Measurements from ENCODE around the gene OR52A1. TPM values are rescaled to one million over a fixed set of nuclear protein-coding genes. Genes with fewer than 3 reads are reported as not detected.

Gene OR52A1
- total and polyA plus RNA-seq, 9 of the 15 experiments (the other 6 are each of a cell fraction or from before 2014, with no cell fraction given): under 0.01 to 0.33 (median 0.13) TPM; not detected in 3

- TF ChIP-seq ZKSCAN3 (CRISPR knock-in tag; IDR thresholded peaks at IDR 0.05): no peak
- TF ChIP-seq FOS (IDR thresholded peaks at IDR 0.05; ENCODE audit: extremely low read depth, insufficient read length): no peak
- TF ChIP-seq U2AF2 (optimal IDR thresholded peaks at IDR 0.05; ENCODE audit: low read depth, low read length): no peak
- TF ChIP-seq ZNF75A (CRISPR knock-in tag; IDR thresholded peaks at IDR 0.05): no peak
- no peak for TF ChIP-seq FOXP1 (CRISPR knock-in tag; IDR thresholded peaks at IDR 0.05)
- TF ChIP-seq NR2C2 (CRISPR knock-in tag; IDR thresholded peaks at IDR 0.05): no peak
- TF ChIP-seq NR2C2 (tag; IDR thresholded peaks at IDR 0.05): 0 out of 2 replicates have a peak, but pooled peaks have one; percentile 21
- TF ChIP-seq ZNF133 (CRISPR knock-in tag; IDR thresholded peaks at IDR 0.05): no peak
- TF ChIP-seq SAFB2 (IDR thresholded peaks at IDR 0.05; ENCODE audit: borderline replicate concordance, low read depth, low read length, severe bottlenecking): no peak
- 0 out of 2 replicates have a peak, but pooled peaks have one; percentile 76 for TF ChIP-seq FOXO4 (CRISPR knock-in tag; IDR thresholded peaks at IDR 0.05)
- no peak for TF ChIP-seq ZNF121 (CRISPR knock-in tag; conservative IDR thresholded peaks at IDR 0.05)
- TF ChIP-seq HDAC1 (IDR thresholded peaks at IDR 0.05): peak in 1 of 2 experiments; percentile 51; a peak in 2 of 4 replicates
- peak; percentile 47 for TF ChIP-seq BRD9 (IDR thresholded peaks at IDR 0.05; ENCODE audit: low read depth, partially characterized antibody)
- TF ChIP-seq ATF7 (IDR thresholded peaks at IDR 0.05): no peak
- TF ChIP-seq AFF4 (CRISPR knock-in tag; IDR thresholded peaks at IDR 0.05): peak; percentile 31; the same call in 1 of the 2 replicates
These were observed 22.8 kb downstream of the OR52A1 start (continued) for GRCh38 chr11:5131584-5132335.
